Measurements from ENCODE around the gene CPE.

DNA sequence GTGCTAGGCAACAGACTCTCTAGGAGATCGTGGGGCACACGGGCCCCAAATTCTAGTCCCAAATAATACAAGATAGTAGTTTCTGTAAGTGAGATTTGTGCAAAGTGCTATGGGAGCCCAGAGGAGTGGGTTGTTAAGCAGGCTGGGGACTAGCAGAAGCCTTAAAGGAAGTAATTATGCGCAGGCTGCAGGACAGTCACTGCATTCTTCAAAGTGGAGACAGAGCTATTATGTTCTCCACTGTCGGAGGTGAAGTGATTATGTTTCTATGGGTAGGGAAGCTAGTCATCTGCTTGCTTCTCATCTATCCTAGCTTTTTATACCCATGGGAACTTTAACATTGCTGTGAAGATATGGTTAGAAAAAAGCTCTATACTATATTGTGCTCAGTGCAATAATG, 154.2 kb downstream of the CPE start:
- TF ChIP-seq, protein P1, sequence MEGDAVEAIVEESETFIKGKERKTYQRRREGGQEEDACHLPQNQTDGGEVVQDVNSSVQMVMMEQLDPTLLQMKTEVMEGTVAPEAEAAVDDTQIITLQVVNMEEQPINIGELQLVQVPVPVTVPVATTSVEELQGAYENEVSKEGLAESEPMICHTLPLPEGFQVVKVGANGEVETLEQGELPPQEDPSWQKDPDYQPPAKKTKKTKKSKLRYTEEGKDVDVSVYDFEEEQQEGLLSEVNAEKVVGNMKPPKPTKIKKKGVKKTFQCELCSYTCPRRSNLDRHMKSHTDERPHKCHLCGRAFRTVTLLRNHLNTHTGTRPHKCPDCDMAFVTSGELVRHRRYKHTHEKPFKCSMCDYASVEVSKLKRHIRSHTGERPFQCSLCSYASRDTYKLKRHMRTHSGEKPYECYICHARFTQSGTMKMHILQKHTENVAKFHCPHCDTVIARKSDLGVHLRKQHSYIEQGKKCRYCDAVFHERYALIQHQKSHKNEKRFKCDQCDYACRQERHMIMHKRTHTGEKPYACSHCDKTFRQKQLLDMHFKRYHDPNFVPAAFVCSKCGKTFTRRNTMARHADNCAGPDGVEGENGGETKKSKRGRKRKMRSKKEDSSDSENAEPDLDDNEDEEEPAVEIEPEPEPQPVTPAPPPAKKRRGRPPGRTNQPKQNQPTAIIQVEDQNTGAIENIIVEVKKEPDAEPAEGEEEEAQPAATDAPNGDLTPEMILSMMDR (optimal IDR thresholded peaks at IDR 0.05 in 1 of 3, IDR thresholded peaks at IDR 0.05 in 1 of 3, conservative IDR thresholded peaks at IDR 0.05 in 1 of 3; ENCODE audit: extremely low read depth in 1 of 3, insufficient read depth in 2 of 3, low read length in 3 of 3) = no peak
- TF ChIP-seq EZH2 (IDR thresholded peaks at IDR 0.05; ENCODE audit: low read length) = no peak

Measured in keratinocyte (primary cell).